Stomach (tissue), 4 donors: ENCODE data around the gene WDR27.

Experiments used
- CTCF ChIP-seq, 7 experiments: fragments of 450-650 bp in 4 of 7; fragments of 200-600 bp in 3 of 7; sonication (generic) in 3 of 7; IDR thresholded peaks; one replicate each; pipeline ENCODE4 v1.5.1; 2016 to 2019; ENCODE audit warnings: antibody characterized with exemption in 7 of 7, control low read depth in 2 of 7, mild to moderate bottlenecking in 1 of 7
- POLR2A ChIP-seq, 4 donors: fragments of 450-650 bp; IDR thresholded peaks; one replicate each; pipeline ENCODE4 v1.6.1; 2016; ENCODE audit warnings: antibody characterized with exemption in 4 of 4, control low read depth in 2 of 4, mild to moderate bottlenecking in 1 of 4, moderate library complexity in 1 of 4
- POLR2AphosphoS5 ChIP-seq, 3 donors: sonication (generic); formaldehyde crosslinking; IDR thresholded peaks; one replicate each; pipeline ENCODE4 v1.6.1; 2016; ENCODE audit warnings: antibody characterized with exemption in 3 of 3

- no peak for TF ChIP-seq CTCF (IDR thresholded peaks at IDR 0.05)
- TF ChIP-seq POLR2A (IDR thresholded peaks at IDR 0.05): no peak
- TF ChIP-seq POLR2AphosphoS5 (IDR thresholded peaks at IDR 0.05): no peak
Measured at GRCh38 chr6:169577236-169577635, 124.6 kb downstream of the WDR27 start.
